ENCODE measurements around the gene ORC5. TPM values are rescaled to one million over a fixed set of nuclear protein-coding genes. Genes with fewer than 3 reads are reported as not detected.

Gene ORC5
- total RNA-seq, 1 donor from 2014 or later = 7.2 TPM

- ATAC-seq (ENCODE audit: poor library complexity) (no peak), DNase-seq (no peak)
- intact Hi-C loops (cut with DNase I) = no loop called here
Observed at GRCh38 chr7:104137511-104137910, 70.3 kb downstream of the ORC5 start.

- intact Hi-C loops (cut with DNase I) = no loop called here
- DNase-seq (no peak), ATAC-seq (ENCODE audit: poor library complexity) (no peak)
Observed at GRCh38 chr7:104136981-104137380, 70.8 kb downstream of the ORC5 start.

GRCh38 chr7:104136561-104136960, 71.3 kb downstream of the ORC5 start:
- DNase-seq = no peak

GRCh38 chr7:104135760-104136558, 71.9 kb downstream of the ORC5 start:
- intact Hi-C loops (cut with DNase I) = no loop called here
- ATAC-seq (ENCODE audit: poor library complexity) = no peak
- no peak for DNase-seq

More at GRCh38 chr7:104136561-104136960, 71.3 kb downstream of the ORC5 start:
- ATAC-seq (ENCODE audit: poor library complexity) = no peak
- intact Hi-C loops (cut with DNase I) = no loop called here

- intact Hi-C loops (cut with DNase I) = no loop called here
- DNase-seq = no peak
- no peak for ATAC-seq (ENCODE audit: poor library complexity)
Observed at GRCh38 chr7:104133238-104133637, 74.6 kb downstream of the ORC5 start.

- intact Hi-C loops (cut with DNase I) = no loop called here
- DNase-seq (no peak), ATAC-seq (ENCODE audit: poor library complexity) (no peak)
Observed at GRCh38 chr7:104130726-104131125, 77.1 kb downstream of the ORC5 start.

GRCh38 chr7:104127204-104127603, 80.6 kb downstream of the ORC5 start:
- ATAC-seq (ENCODE audit: poor library complexity) = no peak

GRCh38 chr7:104126411-104126841, 81.4 kb downstream of the ORC5 start:
- intact Hi-C loops (cut with DNase I) = no loop called here
- DNase-seq (no peak), ATAC-seq (ENCODE audit: poor library complexity) (no peak)

More at GRCh38 chr7:104127204-104127603, 80.6 kb downstream of the ORC5 start:
- DNase-seq = no peak
- intact Hi-C loops (cut with DNase I) = no loop called here

- ATAC-seq (ENCODE audit: poor library complexity) (no peak), DNase-seq (no peak)
- intact Hi-C loops (cut with DNase I) = no loop called here
Observed at GRCh38 chr7:104124893-104125477, 82.8 kb downstream of the ORC5 start.

- ATAC-seq (ENCODE audit: poor library complexity) = no peak
- intact Hi-C loops (cut with DNase I) = no loop called here
- no peak for DNase-seq
Observed at GRCh38 chr7:104124469-104124868, 83.3 kb downstream of the ORC5 start.

GRCh38 chr7:104123786-104124185, 84.0 kb downstream of the ORC5 start:
- intact Hi-C loops (cut with DNase I) = no loop called here
- DNase-seq (no peak), ATAC-seq (ENCODE audit: poor library complexity) (no peak)

GRCh38 chr7:104113788-104114187, 94.0 kb downstream of the ORC5 start:
- ATAC-seq (ENCODE audit: poor library complexity) = no peak
- DNase-seq = no peak
- intact Hi-C loops (cut with DNase I) = no loop called here

GRCh38 chr7:104112623-104113022, 95.2 kb downstream of the ORC5 start:
- ATAC-seq (ENCODE audit: poor library complexity) = no peak
- intact Hi-C loops (cut with DNase I) = no loop called here
- DNase-seq = no peak

- ATAC-seq (ENCODE audit: poor library complexity) (no peak), DNase-seq (no peak)
- intact Hi-C loops (cut with DNase I) = no loop called here
Observed at GRCh38 chr7:104111271-104111670, 96.5 kb downstream of the ORC5 start.

GRCh38 chr7:104106108-104106905, 101.5 kb downstream of the ORC5 start:
- intact Hi-C loops (cut with DNase I) = no loop called here
- no peak for DNase-seq
- ATAC-seq (ENCODE audit: poor library complexity) = no peak

- DNase-seq = no peak
- no peak for ATAC-seq (ENCODE audit: poor library complexity)
- intact Hi-C loops (cut with DNase I) = no loop called here
Observed at GRCh38 chr7:104098890-104099289, 108.9 kb downstream of the ORC5 start.

GRCh38 chr7:104096683-104097082, 111.1 kb downstream of the ORC5 start:
- DNase-seq = no peak
- no peak for ATAC-seq (ENCODE audit: poor library complexity)
- intact Hi-C loops (cut with DNase I) = no loop called here

- ATAC-seq (ENCODE audit: poor library complexity) = no peak
- intact Hi-C loops (cut with DNase I) = no loop called here
- no peak for DNase-seq
Observed at GRCh38 chr7:104093127-104093526, 114.7 kb downstream of the ORC5 start.

- DNase-seq (no peak), ATAC-seq (ENCODE audit: poor library complexity) (no peak)
- intact Hi-C loops (cut with DNase I) = no loop called here
Observed at GRCh38 chr7:104091242-104091641, 116.6 kb downstream of the ORC5 start.

- DNase-seq = no peak
- intact Hi-C loops (cut with DNase I) = no loop called here
Observed at GRCh38 chr7:104089612-104090011, 118.2 kb downstream of the ORC5 start.

More at GRCh38 chr7:104089612-104090011, 118.2 kb downstream of the ORC5 start:
- ATAC-seq (ENCODE audit: poor library complexity) = no peak
